HG02798 (cell line): ENCODE data around the gene IMP4.
A peak's percentile ranks its signal among the peaks of the same experiment; 100 is the strongest.

Experiments used
- ATAC-seq: cut with Tn5 transposase; IDR thresholded peaks from one replicate; pipeline ENCODE4 v1.9.1; 2021; ENCODE audit warnings: mild to moderate bottlenecking; ENCODE audit not compliant: unreplicated experiment, poor library complexity

The IMP4 gene

DNA sequence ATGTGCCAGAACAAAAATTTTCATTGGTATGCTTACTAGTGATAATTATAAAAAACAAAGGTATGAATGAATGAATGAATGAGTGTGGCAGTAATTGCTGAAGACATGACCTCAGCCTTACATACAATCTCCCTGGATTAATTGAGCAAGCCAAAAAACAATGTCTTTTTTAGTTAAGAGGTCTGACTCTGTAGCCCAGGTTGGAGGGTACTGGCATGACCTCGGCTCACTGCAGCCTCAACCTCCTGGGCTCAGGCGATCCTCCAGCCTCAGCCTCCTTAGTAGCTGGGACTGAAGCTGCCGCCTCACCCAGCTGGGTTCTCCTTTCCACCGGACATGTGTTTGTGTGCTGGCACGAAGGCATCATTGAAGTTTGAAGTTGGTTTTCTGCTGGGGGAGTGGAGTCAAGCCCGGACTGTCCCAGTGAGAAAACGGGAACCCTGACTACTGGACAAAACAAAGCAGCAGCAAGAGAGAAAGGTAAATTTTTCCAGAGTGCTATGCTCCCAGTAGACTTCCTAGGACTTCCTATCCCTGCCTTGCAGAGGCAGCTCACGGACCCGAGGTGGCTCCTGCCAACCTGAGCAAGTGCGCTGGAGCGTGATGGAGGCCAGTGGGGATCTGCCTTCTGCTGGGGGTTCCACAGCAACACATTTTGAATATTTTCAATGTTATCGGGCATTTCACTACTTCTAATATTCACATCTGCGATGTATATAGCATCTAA, 6.4 kb upstream of the IMP4 start:
- ATAC-seq, result no peak

DNA sequence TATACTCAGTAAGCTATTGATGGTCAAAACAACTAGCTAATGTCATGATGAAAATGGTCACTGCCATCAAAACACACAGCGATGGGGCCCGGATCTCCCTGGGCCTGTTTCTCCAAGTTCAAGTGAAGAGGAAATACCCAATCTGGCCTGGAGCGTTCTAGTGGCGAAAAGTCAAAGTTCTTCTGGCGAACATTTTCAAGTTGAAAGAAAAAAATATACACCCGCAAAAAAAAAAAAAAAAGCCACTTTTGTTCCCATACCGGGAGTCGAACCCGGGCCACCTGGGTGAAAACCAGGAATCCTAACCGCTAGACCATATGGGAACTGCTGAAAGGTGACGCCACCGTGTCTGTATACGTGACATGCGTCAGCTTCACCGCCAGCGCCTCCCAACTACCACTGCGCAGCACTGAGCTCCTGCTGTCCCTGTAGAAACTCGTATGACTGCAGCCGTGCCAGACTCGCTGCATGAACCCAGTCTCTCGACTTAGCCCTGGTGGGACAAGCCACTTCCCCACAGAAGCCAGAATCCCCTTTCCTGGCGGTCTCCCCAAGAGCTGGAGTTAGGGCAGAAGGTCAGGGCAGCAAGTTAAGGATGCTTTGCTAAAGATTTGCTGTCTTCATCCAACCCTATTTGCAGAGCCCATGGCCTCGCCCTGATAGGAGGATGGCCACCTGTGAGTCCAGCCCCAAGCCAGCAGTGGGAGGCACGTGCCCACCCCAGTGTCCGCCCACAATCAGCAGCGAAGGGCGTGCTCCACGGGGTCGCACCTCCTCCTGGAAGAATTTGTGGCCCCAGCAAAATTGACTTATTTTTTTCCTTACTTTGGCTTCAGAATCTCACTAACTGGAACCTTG, 5.6 kb upstream of the IMP4 start:
- ATAC-seq, result peak; percentile 39

DNA sequence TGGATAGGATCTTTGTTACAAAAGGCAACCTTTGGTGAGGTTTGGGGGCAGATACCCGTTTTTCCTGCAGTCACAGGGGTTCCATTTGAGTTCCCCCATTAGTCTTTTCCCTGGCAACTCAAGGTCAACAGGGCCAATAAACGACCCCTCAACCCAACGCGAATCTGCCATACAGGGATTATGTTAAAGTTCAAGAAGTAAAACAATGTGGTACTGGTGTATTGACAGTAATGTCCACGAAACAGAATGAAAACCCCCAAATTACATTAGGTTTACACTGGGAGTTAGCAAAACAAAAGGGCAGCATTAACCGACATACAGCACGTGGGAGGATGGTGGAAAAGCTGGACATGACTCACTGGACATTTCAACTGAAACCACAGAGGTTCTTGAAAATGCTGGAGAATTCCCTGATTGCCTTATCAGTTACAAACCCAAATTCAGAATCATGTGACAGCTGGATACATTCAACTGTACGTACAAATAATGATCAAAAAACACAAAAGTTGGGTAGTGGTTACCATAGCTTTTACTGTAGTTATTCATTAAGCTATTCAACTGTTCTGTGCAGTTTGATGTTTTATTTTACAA, 4.9 kb upstream of the IMP4 start:
- ATAC-seq, result no peak

DNA sequence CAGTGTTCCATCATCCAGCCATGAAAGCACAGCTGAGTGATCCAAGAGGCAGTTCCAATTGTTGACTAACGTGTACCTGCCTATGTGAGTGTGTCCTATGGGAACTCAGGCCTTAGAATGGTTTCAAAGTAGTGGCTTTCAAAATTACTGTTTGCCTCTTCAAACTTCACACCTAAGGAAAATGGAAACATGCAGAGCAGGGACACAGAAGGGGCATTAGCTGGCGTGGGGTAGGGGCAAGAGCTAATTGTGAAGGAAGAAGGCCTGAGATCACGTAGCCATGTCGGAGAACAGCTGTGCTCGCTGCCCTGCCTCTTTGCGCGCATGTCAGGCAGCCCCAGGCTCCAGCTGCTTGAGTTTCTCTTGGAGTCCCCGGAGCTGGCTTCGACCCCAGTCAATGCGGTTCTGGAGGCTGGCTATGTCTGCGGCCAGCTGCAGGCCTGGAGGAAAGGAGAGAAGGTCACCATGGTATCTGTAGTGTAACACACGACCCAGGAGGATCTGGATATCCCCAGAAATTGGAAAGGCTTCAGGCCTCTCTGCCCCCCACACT, 3.8 kb upstream of the IMP4 start:
- ATAC-seq, result no peak

DNA sequence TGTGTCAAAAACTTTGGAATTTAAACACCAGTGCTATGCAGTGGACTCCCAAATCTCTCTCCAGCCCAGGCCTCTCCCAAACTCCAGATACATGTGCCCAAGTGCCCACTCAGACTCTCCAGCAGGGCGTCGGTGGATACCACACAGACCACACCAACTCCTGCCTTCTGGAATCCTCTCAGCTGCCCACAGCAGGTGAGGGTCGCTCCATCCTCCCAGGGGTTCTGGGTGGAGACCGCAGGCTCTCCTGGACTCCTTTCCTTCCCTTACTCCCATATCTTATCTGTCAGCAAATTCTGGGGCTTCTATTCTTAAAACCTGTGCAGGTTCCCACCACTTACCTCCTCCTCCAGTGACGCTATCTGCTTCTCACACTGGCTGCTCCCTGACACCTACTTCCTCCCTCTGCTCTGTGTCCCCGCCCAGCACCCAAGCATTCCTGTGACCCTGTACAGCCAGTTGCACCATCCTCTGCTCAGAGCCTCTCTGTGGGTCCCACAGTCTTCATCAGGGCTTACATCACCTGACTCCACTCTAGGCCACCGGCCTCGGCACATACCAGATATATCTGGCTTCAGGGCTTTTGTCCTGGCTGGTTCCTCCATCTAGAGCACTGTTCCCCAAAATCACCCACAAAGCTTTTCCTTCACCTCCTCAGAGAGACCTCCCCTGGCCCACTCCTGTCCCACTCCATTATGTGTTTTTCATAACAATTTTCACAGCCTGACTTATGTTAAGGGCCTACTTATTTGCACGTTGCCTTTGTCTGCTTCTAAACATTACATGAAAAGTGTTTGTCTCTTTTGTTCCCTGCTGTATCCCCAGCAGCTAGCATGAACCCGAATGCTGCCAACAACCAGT, 2.6 kb upstream of the IMP4 start:
- no peak for ATAC-seq

DNA sequence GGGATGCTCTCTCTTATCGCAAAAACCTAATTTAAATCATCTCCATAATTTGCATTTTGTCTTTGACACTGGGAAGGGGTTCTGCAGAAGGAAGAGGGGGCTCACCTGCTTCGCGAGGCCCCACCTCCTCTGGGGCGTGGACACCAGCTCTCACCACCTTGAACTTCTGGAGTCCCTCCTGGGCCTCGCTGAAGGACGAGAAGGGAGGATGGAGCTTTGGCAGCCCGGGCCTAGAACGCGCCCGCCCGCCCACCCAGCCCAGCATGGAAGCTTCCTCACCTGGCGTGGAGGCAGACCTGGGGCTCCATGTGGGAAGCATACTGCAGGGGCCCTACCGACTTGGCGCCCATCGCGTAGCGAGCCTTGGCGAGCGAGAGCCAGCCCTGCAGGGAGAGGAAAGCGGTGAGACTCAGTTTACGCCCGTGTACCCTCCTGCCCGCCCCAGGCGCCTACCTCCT, 1.1 kb upstream of the IMP4 start:
- ATAC-seq, result no peak

DNA sequence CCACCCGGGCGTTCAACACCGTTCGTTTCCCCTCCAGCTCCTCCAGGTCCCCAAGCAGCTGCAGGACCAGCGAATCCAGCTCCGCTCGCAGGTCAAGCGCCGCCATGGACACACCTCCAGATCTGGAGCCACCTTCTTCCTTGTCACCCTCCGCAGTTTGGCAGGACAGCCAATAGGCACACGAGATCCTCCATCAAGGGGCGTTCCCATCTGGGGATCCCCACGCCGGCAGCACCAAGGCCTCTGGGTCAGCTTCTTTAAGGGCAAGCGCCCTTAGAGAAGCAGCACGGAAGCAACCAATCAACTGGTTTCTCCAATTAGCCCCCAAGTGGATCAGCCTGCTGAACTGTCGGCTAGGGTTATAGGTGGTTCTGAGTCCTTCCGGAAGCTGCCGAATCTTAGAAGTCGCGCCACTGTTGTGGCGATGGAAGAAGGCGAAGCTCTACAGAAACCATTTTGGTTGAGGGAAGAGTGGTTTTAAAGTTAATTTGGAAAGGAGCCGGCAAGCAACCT, 621 bp upstream of the IMP4 start:
- peak; percentile 80 for ATAC-seq

DNA sequence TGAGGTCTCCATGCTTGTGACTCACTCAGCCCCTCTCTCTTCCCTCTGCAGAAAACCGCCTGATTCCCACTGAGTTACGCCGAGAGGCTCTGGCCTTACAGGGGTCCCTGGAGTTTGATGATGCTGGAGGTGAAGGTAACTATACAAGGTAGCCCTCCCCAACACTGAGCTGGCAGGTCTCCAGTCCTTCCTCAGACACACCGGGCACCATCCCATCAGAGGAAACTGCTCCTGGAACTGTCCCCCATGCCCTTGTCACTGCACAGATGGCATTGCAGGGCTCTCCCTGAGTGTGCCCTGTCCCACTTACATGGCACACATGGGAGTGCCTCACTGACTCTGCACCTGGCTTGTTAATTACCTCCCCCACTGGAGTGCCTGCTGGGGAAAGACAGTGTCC, 1.9 kb downstream of the IMP4 start:
- no peak for ATAC-seq

DNA sequence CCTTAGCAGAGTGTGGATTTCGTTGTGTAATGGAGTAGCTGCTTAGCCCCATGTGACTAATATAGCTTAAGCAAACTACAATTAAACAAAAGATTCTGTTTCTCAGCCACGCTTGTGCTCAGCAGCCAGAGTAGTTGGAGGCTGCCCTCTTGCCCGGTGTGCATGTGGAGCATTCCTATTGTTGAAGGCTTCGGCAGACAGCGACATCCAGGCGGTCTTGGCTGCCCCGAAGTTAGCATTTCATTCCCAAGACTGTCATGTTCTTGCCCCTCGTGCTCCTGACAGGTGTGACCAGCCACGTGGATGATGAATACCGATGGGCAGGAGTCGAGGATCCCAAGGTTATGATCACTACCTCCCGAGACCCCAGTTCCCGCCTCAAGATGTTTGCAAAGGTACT, 2.4 kb downstream of the IMP4 start:
- ATAC-seq, result no peak

DNA sequence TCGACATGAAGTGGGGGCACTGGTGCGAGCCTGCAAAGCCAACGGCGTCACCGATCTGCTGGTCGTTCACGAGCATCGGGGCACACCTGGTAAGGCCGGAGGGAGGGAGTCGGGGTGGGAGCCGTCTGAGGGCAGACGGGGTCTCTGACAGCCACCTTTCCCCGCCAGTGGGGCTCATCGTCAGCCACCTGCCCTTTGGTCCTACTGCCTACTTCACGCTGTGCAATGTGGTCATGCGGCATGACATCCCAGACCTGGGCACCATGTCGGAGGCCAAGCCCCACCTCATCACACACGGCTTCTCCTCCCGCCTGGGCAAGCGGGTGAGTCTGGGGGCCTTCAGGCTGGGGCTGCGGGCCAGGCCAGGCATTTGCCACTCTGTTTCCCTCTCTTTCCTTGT, 2.9 kb downstream of the IMP4 start:
- no peak for ATAC-seq

DNA sequence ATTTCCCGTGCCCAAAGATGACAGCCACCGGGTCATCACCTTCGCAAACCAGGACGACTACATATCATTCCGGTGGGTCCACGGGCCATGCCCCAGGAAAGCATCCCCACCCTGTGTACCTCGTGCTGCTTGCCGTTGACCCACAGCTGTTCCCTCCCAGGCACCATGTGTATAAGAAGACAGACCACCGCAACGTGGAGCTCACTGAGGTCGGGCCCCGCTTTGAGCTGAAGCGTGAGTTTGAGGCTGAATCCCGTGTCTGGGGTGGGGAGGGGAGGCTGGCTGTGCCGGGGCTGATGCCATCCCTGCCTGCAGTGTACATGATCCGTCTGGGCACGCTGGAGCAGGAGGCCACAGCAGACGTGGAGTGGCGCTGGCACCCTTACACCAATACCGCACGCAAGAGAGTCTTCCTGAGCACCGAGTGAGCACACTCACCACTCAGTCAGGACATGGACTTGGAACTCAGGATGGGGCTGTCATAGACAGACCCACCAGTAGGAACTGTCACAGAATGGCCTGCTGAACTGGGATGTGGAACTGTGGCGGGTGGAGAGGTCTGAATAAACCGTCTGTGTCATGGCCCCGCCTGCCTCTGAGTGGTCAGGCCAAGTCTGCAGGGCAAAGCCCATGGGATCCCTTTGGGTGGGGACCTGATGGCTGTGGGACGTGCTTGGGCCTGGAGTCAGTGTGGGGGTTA, 3.5 kb downstream of the IMP4 start:
- ATAC-seq, result no peak

DNA sequence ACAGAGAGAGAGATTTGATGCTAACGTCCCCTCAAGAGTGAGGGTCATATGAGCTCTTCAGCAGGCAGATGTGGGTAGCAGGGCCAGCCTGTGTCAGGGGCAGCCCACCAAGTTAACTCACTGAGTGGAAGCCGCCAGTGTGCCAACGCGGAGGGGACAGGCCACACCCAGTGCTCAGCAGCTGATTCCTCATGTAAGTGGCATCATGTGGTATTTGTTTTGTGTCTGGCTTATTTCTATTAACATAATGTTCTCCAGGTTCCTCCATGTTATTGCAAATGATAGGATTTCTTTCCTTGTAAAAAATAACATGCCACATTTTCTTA, 4.0 kb downstream of the IMP4 start:
- no peak for ATAC-seq

DNA sequence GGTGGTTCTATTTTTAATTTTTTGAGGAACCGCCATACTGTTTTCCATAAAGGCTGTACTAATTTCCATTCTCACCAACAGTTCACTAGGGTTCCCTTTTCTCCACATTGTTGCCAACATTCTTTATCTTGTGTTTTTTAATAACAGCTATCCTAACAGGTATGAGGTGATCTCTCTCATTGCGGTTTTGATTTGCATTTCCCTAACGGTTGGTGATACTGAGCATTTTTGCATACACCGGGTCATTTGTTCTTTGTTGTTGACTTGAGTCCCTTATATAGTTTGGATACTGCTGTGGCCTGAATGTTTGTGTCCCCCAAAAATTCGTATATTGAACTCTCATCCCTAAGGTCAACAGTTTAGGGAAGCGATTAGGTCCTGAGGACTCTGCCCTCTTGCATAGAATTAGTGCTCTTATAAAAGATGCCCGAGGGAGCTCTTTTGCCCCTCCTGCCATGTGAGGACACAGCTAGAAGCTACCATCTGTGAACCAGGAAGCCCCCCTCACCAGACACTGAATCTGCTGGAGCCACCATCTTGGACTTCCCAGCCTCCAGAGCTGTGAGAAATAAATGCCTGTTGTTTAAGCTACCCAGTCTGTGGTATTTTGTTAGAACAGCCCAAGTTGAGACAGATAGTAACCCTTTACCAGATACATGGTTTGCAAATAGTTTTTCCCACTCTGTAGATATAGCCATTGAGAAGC, 4.7 kb downstream of the IMP4 start:
- ATAC-seq, result no peak

DNA sequence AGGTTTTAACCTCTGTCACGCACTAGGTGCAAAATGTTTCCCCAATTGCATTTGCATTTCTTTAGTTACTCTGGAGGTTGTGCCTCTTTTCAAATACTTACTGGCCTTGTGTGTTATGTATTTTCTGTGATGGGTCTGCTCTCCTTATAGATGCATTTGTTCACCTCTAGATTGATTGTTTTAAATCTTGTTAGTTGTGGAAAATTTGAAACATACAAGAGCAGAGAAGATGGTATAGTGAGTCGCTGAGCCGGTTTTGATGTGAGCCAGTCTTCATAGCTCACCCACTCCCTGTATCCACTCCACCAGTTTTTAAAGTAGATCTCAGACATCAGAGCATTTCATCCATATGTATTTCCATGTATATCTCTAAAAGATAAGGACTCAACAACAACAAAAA, 6.5 kb downstream of the IMP4 start:
- no peak for ATAC-seq

DNA sequence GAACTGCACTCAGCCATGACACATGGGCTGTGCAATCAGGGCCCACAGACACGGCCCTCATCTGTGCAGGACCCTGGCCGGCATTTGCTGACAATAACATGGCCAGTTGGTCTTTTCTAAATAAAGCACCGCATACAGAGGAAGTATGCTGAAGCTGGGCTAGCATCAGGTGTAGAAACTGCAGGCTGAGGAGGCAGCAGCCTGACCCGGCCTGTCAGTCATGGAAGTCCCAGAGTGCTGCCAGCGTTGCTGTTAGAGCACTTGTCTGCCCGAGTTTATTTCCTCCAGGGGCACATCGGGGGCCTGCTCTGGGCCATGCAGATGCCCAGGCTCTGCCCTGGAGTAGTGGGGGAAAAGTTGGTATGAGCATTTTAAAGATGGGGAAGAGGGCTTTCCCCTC, 9.0 kb downstream of the IMP4 start:
- no peak for ATAC-seq

DNA sequence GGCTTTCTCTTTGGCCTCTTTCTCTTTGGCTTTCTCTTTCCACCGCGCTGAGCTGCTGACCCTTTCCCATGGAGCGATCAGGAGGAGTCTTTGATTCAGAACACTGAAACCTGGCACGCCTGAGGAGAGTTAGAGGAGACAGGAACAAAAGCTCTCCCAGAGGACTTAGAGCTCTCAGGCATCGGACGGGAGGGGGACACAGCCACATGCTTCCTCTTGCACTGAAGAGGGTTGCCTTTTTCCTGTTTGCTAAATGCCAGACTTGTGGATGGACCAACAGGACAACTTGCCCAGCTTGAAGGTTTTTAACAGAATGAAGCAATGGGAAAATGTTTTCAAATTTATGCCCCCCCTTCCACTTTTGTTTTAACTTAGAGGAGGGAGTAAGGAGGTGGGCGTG, 9.5 kb downstream of the IMP4 start:
- no peak for ATAC-seq

DNA sequence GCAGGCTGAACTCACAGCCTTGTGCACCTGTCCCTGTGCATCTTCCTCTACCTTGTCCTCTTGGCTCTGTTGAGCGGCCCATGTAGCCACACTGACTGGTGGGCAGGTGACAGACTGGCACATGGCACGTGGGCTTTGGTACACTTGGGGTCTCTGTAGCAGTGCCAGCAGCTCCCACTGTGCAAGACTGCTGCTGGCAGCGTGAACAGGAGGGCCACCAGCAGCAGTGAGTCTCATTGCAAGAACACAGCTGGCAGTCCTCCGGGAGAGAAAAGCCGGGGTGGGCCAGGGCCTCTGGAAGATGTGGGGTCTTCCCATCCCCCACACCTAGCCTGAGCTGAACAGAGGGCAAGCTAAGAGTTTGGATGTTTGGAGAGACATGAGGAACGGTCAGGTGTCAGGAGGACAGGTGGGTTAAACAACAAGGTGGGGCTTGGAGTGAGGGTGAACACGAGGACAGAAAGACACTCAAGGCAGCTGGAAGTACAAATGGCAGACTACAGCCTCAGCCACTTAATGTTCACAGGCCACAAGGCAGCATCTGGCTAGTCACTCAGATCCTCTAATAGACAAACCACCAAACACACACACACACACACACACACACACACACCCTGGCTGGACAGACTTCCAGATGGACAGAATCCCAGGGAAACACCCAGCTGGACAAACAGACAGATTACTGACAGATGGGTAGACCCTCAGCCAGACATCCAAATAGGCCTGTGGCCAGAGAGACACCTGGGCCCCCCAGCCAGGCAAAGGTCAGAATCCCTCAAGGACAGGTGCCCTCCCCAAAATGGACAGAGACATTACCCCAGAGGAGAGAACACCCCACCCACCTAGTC, 10.8 kb downstream of the IMP4 start:
- ATAC-seq, result no peak

DNA sequence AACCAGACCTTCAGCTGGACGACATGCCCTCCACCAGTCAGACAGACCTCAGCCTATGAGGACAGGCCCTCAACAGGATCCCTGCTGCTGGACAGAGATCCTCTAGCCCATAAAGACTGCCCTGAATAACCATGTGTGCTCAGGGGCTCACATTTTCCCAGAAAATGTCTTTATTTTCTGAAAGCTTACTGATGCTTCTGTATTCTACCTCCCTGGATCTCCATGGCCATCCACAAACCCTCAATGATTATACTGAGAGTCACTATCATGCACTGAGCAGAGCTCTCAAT, 11.4 kb downstream of the IMP4 start:
- ATAC-seq, result no peak
